GM12801 (cell line): ENCODE measurements around the gene RYK.

Experiments used
- CTCF ChIP-seq: IDR thresholded peaks from one replicate; pipeline ENCODE4 v1.5.1; 2011; ENCODE audit warnings: control low read depth; ENCODE audit not compliant: insufficient read length; ENCODE audit errors: extremely low read depth

Gene RYK

GRCh38 chr3:134276086-134276485 is 25.4 kb upstream of the RYK start:
- TF ChIP-seq CTCF, result no peak

- TF ChIP-seq CTCF, result no peak
Observed at GRCh38 chr3:134274571-134274970, 23.9 kb upstream of the RYK start.

GRCh38 chr3:134267996-134268395 is 17.3 kb upstream of the RYK start:
- TF ChIP-seq CTCF, result no peak

GRCh38 chr3:134260987-134261386 is 10.3 kb upstream of the RYK start:
- no peak for TF ChIP-seq CTCF

- TF ChIP-seq CTCF, result no peak
Observed at GRCh38 chr3:134258761-134259347, 8.2 kb upstream of the RYK start.

- TF ChIP-seq CTCF, result no peak
Observed at GRCh38 chr3:134255404-134255803, 4.7 kb upstream of the RYK start.

- no peak for TF ChIP-seq CTCF
Observed at GRCh38 chr3:134253475-134254226, 3.0 kb upstream of the RYK start.
